K562 (cell line): ENCODE results near the gene NUAK2. TPM values are rescaled to one million over a fixed set of nuclear protein-coding genes. Genes with fewer than 3 reads are reported as not detected.

Source experiments
- ARID2 ChIP-seq: fragments of 450-650 bp; IDR thresholded peaks from 2 replicates; pipeline ENCODE4 v1.6.1; 2017; ENCODE audit warnings: antibody characterized with exemption, mild to moderate bottlenecking
- ATF7 ChIP-seq: fragments of 450-650 bp; IDR thresholded peaks from 2 replicates; pipeline ENCODE4 v1.7.1; 2014; ENCODE audit warnings: mild to moderate bottlenecking, moderate library complexity
- CC2D1A ChIP-seq: fragments of 450-650 bp; IDR thresholded peaks from 2 replicates; pipeline ENCODE4 v1.6.1; 2017; ENCODE audit warnings: mild to moderate bottlenecking
- CEBPG ChIP-seq, 3 experiments: fragments of 200-800 bp in 1 of 3; sonication (Bioruptor generic) in 1 of 3; sonication (generic) in 1 of 3; formaldehyde crosslinking in 1 of 3; IDR thresholded peaks in 2 of 3; conservative IDR thresholded peaks in 1 of 3; 2 replicates each; pipeline versions ENCODE4 v1.6.1 to v1.8.0; 2016 to 2022; ENCODE audit warnings: missing compliant biosample characterization in 2 of 3, missing genetic modification characterization in 2 of 3, mild to moderate bottlenecking in 1 of 3, missing genetic modification reagents in 1 of 3
- CSDE1 ChIP-seq, 2 experiments: fragments of 450-650 bp; IDR thresholded peaks; 2 replicates each; pipeline ENCODE4 v1.6.1; 2016; ENCODE audit warnings: mild to moderate bottlenecking in 1 of 2
- CTCF ChIP-seq, 3 experiments: IDR thresholded peaks in 2 of 3; conservative IDR thresholded peaks in 1 of 3; 2 replicates each; pipeline ENCODE4 v1.5.1; 2011 to 2012; ENCODE audit warnings: low read length in 3 of 3, mild to moderate bottlenecking in 3 of 3, control low read depth in 2 of 3, improper control_type of control experiment in 1 of 3, inconsistent platforms in 1 of 3, low read depth in 1 of 3, mixed read lengths in 1 of 3, moderate library complexity in 1 of 3; ENCODE audit not compliant: insufficient read depth in 2 of 3
- ETV5 ChIP-seq: sonication (generic); formaldehyde crosslinking; IDR thresholded peaks from 2 replicates; pipeline ENCODE4 v1.4.0; 2020; ENCODE audit warnings: low read depth, mild to moderate bottlenecking, missing genetic modification reagents
- FOSL1 ChIP-seq: fragments of 200-800 bp; sonication (Bioruptor generic); conservative IDR thresholded peaks from 2 replicates; pipeline ENCODE4 v1.6.1; 2016; ENCODE audit warnings: missing genetic modification characterization, missing compliant biosample characterization
- HDAC2 ChIP-seq: fragments of 450-650 bp; IDR thresholded peaks from 2 replicates; pipeline ENCODE4 v1.6.1; 2016; ENCODE audit warnings: mild to moderate bottlenecking
- MEF2D ChIP-seq: conservative IDR thresholded peaks from 2 replicates; pipeline ENCODE4 v1.6.1; 2016; ENCODE audit warnings: low read depth, missing genetic modification characterization, missing compliant biosample characterization
- NONO ChIP-seq, 2 experiments: fragments of 200-400 bp in 1 of 2; fragments of 450-650 bp in 1 of 2; formaldehyde crosslinking in 1 of 2; IDR thresholded peaks; 2 replicates each; pipeline ENCODE4 v1.6.1; 2017; ENCODE audit warnings: low read depth in 2 of 2, mild to moderate bottlenecking in 2 of 2, moderate library complexity in 2 of 2, low read length in 1 of 2
- RAD51 ChIP-seq: fragments of 450-650 bp; IDR thresholded peaks from 2 replicates; pipeline ENCODE4 v1.7.1; 2016; ENCODE audit warnings: low read depth, mild to moderate bottlenecking, borderline replicate concordance
- RCOR1 ChIP-seq, 2 experiments: IDR thresholded peaks; 2 replicates each; pipeline ENCODE4 v1.6.1; 2012; ENCODE audit warnings: low read depth in 2 of 2, low read length in 2 of 2, borderline replicate concordance in 1 of 2, improper control_type of control experiment in 1 of 2
- RFX7 ChIP-seq: fragments of 250-450 bp; sonication (Bioruptor Pico); IDR thresholded peaks from 2 replicates; pipeline ENCODE4 v1.5.1; 2021; ENCODE audit warnings: mild to moderate bottlenecking
- SIN3A ChIP-seq, 2 experiments: fragments of 150-350 bp in 1 of 2; IDR thresholded peaks; 2 replicates each; pipeline ENCODE4 v1.6.1; 2011 to 2016; ENCODE audit warnings: borderline replicate concordance in 2 of 2, low read depth in 2 of 2, low read length in 2 of 2, mild to moderate bottlenecking in 2 of 2, moderate library complexity in 2 of 2; ENCODE audit not compliant: control insufficient read depth in 1 of 2
- ZBTB17 ChIP-seq: fragments of 450-650 bp; formaldehyde crosslinking; IDR thresholded peaks from 2 replicates; pipeline ENCODE4 v1.4.0; 2020; ENCODE audit warnings: mild to moderate bottlenecking
- ZBTB5 ChIP-seq: fragments of 450-650 bp; IDR thresholded peaks from 2 replicates; pipeline ENCODE4 v1.6.1; 2017; ENCODE audit warnings: antibody characterized with exemption
- ZNF324 ChIP-seq: fragments of 250-450 bp; sonication (Bioruptor Pico); IDR thresholded peaks from 2 replicates; pipeline ENCODE4 v1.4.0; 2020; ENCODE audit warnings: mild to moderate bottlenecking
- ZNF395 ChIP-seq: fragments of 200-800 bp; sonication (Bioruptor generic); IDR thresholded peaks from 2 replicates; pipeline ENCODE4 v1.6.1; 2017; ENCODE audit warnings: missing genetic modification characterization, missing compliant biosample characterization
- ZNF766 ChIP-seq: fragments of 200-800 bp; sonication (Bioruptor generic); conservative IDR thresholded peaks from 2 replicates; pipeline ENCODE4 v1.6.1; 2016; ENCODE audit warnings: missing genetic modification characterization, missing compliant biosample characterization
- polyA plus RNA-seq, 8 experiments: library from polyadenylated mRNA; depleted of rRNA in 4 of 8; stranded (reverse) in 5 of 8; unstranded in 3 of 8; fragments of >200 nt; fragmentation: Nextera tagmentation in 2 of 8; fragmentation: Illumina TruSeq in 1 of 8; extraction: Ambion mirVana in 2 of 8; extraction: Trizol in 1 of 8; gene quantifications; 2 replicates each; pipeline versions ENCODE4 v1.2.1 to v1.2.3, GENCODE V29; 2011 to 2014; ENCODE audit warnings: inconsistent platforms in 1 of 8, missing spikeins in 1 of 8
- total RNA-seq, 7 experiments: library from RNA; depleted of rRNA in 6 of 7; stranded (reverse); fragments of >200 nt in 6 of 7; fragmentation: Illumina TruSeq in 2 of 7; extraction: Trizol in 2 of 7; gene quantifications; 2 replicates each; pipeline versions ENCODE4 v1.2.1 to v1.2.3, GENCODE V29; 2011 to 2021; ENCODE audit warnings: low replicate concordance in 1 of 7
- TF ChIP-seq, protein P1 (sequence below): fragments of 450-650 bp; IDR thresholded peaks from 2 replicates; pipeline ENCODE4 v1.6.1; 2016

Gene NUAK2
- total and polyA plus RNA-seq, 9 of the 15 experiments (the other 6 are each of a cell fraction or from before 2014, with no cell fraction given), result 0.04 to 0.44 (median 0.14) TPM

DNA sequence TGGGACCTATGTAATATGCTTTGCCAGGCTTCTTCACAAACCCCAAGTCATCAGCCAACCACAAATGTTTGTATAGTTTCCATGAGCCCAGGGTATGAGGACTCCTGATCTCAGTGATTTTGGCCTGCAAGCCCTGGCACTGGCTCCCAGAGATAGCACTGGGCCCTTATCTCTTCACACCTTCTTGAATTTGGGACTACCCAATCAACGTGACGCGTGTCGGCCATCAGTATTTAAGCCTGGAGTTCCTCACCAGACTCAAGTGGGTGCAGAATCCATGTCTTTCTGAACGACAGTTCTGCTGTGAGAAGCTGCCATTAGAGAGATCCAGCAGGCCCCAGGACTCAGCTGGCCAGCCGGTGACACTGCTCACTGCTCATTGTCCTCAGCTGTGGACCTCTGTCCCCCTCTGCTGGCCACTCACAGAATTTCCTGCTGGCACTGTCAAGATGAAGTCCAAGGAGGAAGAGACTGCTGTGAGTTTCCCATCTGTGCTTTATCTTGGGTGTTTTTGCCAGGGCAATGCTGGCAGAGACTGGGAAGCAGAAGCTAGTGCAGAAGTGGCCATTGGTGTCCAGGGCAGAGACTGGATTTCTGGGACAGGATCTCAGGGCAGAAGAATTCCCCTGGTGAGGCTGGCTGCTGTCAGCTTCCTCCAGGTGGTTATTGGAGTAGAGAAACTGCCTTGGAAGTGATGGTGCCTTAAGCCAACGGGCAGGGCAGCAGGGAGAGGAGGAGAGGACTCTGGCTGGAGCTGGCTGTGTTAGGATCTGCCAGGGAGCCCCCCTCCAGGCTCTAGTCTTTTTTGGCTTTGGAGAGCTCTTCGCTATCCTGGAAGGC lies 65.4 kb downstream of the NUAK2 start (continued):
- TF ChIP-seq SIN3A (IDR thresholded peaks at IDR 0.05; ENCODE audit: borderline replicate concordance in 2 of 2, control insufficient read depth in 1 of 2, low read depth in 2 of 2, low read length in 2 of 2) (peak in 1 of 2 experiments; percentile 35; a peak in 1 of 4 replicates), ZBTB5 (no peak), ZNF766 (CRISPR knock-in tag) (peak; percentile 82), RAD51 (no peak; the same call in 1 of the 2 replicates), ARID2 (peak; percentile 95), NONO (IDR thresholded peaks at IDR 0.05; ENCODE audit: low read depth in 2 of 2, low read length in 1 of 2) (peak in 1 of 2 experiments; percentile 71; a peak in 1 of 4 replicates), ETV5 (CRISPR knock-in tag) (peak; percentile 82; the same call in 1 of the 2 replicates), MEF2D (tag) (peak; percentile 77; the same call in 1 of the 2 replicates), CTCF (IDR thresholded peaks at IDR 0.05 in 2 of 3, conservative IDR thresholded peaks at IDR 0.05 in 1 of 3; ENCODE audit: insufficient read depth in 2 of 3, low read depth in 1 of 3, low read length in 3 of 3) (peak; percentile 97 to 100 (median 99)), RFX7 (CRISPR knock-in tag) (no peak), CC2D1A (peak; percentile 95), FOSL1 (tag) (peak; percentile 84), ATF7 (peak; percentile 82), HDAC2 (peak; percentile 92), RCOR1 (IDR thresholded peaks at IDR 0.05; ENCODE audit: borderline replicate concordance in 1 of 2, low read depth in 2 of 2, low read length in 2 of 2) (peak; percentile 92 to 96), ZNF324 (CRISPR knock-in tag) (no peak), ZBTB17 (CRISPR knock-in tag) (peak; percentile 85), CSDE1 (IDR thresholded peaks at IDR 0.05) (no peak), CEBPG (CRISPR knock-in tag; IDR thresholded peaks at IDR 0.05) (no peak), CEBPG (tag; conservative IDR thresholded peaks at IDR 0.05 in 1 of 2, IDR thresholded peaks at IDR 0.05 in 1 of 2) (no peak), ZNF395 (CRISPR knock-in tag) (peak; percentile 81)
- TF ChIP-seq, protein P1, sequence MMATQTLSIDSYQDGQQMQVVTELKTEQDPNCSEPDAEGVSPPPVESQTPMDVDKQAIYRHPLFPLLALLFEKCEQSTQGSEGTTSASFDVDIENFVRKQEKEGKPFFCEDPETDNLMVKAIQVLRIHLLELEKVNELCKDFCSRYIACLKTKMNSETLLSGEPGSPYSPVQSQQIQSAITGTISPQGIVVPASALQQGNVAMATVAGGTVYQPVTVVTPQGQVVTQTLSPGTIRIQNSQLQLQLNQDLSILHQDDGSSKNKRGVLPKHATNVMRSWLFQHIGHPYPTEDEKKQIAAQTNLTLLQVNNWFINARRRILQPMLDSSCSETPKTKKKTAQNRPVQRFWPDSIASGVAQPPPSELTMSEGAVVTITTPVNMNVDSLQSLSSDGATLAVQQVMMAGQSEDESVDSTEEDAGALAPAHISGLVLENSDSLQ, result peak; percentile 65
